GM19043 (cell line): Measurements from ENCODE around the gene FRMPD4.

Source experiments
- ATAC-seq: cut with Tn5 transposase; IDR thresholded peaks from one replicate; pipeline ENCODE4 v1.9.1; 2021; ENCODE audit warnings: low read depth; ENCODE audit not compliant: unreplicated experiment

FRMPD4 gene

GRCh38 chrX:12292996-12293765, 154.9 kb downstream of the FRMPD4 start:
- ATAC-seq = no peak

- ATAC-seq = no peak
Measured at GRCh38 chrX:12297353-12297752, 159.1 kb downstream of the FRMPD4 start.

- ATAC-seq = no peak
Measured at GRCh38 chrX:12301288-12301687, 163.0 kb downstream of the FRMPD4 start.

- ATAC-seq = no peak
Measured at GRCh38 chrX:12304261-12304660, 166.0 kb downstream of the FRMPD4 start.

GRCh38 chrX:12307961-12308360, 169.7 kb downstream of the FRMPD4 start:
- no peak for ATAC-seq

GRCh38 chrX:12308420-12308819, 170.1 kb downstream of the FRMPD4 start:
- ATAC-seq = no peak

GRCh38 chrX:12309040-12309743, 170.9 kb downstream of the FRMPD4 start:
- no peak for ATAC-seq

GRCh38 chrX:12309744-12310076, 171.4 kb downstream of the FRMPD4 start:
- ATAC-seq = no peak

- no peak for ATAC-seq
Measured at GRCh38 chrX:12314651-12315050, 176.4 kb downstream of the FRMPD4 start.

GRCh38 chrX:12315526-12315925, 177.3 kb downstream of the FRMPD4 start:
- no peak for ATAC-seq

GRCh38 chrX:12319003-12319519, 180.8 kb downstream of the FRMPD4 start:
- ATAC-seq = no peak

GRCh38 chrX:12319992-12320391, 181.7 kb downstream of the FRMPD4 start:
- ATAC-seq = no peak

GRCh38 chrX:12322031-12322430, 183.8 kb downstream of the FRMPD4 start:
- ATAC-seq = no peak

GRCh38 chrX:12325171-12325570, 186.9 kb downstream of the FRMPD4 start:
- no peak for ATAC-seq

GRCh38 chrX:12327836-12328235, 189.6 kb downstream of the FRMPD4 start:
- ATAC-seq = no peak

- no peak for ATAC-seq
Measured at GRCh38 chrX:12329476-12329875, 191.2 kb downstream of the FRMPD4 start.

GRCh38 chrX:12330841-12331240, 192.6 kb downstream of the FRMPD4 start:
- ATAC-seq = no peak

GRCh38 chrX:12332786-12333347, 194.6 kb downstream of the FRMPD4 start:
- no peak for ATAC-seq

GRCh38 chrX:12339921-12340320, 201.6 kb downstream of the FRMPD4 start:
- ATAC-seq = no peak

- ATAC-seq = no peak
Measured at GRCh38 chrX:12344954-12345353, 206.7 kb downstream of the FRMPD4 start.

- ATAC-seq = no peak
Measured at GRCh38 chrX:12349201-12349600, 210.9 kb downstream of the FRMPD4 start.

- ATAC-seq = no peak
Measured at GRCh38 chrX:12352922-12353321, 214.6 kb downstream of the FRMPD4 start.
